ENCODE data around the gene HOXC11. TPM values are rescaled to one million over a fixed set of nuclear protein-coding genes. Genes with fewer than 3 reads are reported as not detected.

Gene HOXC11
- total and polyA plus RNA-seq, 4 donors: 0.38 to 4.1 TPM; not detected in 2

- no peaks in the 10 kb centered on the region for H3K36me3 ChIP-seq (ENCODE audit: control insufficient read depth in 1 of 2, insufficient read depth in 2 of 2, low read length in 1 of 2)
- H3K27me3 ChIP-seq (ENCODE audit: control insufficient read depth in 1 of 2, insufficient read depth in 2 of 2, low read length in 1 of 2): no peaks in the 10 kb centered on the region
- no peaks in the 10 kb centered on the region for H3K4me1 ChIP-seq (ENCODE audit: control insufficient read depth in 1 of 2, insufficient read depth in 2 of 2, low read length in 2 of 2)
- DNase-seq: peak; percentile 59 to 85
- no peak for ATAC-seq (ENCODE audit: low FRiP score)
- no peaks in the 10 kb centered on the region for H3K9me3 ChIP-seq (ENCODE audit: control insufficient read depth, low read length)
- WGBS, 2 donors: 6% methylated on average over 49 to 51 of the region's 51 CpGs
- no peak overlapping the region for H3K27ac ChIP-seq (ENCODE audit: low read depth in 1 of 2, low read length in 2 of 2)
- intact Hi-C loops (cut with DNase I): loop anchor here in 1 of 2 donors (5.0 kb wide), 1 partner anchor 198 kb away; no protein-coding TSS in a partner anchor
- H3K4me3 ChIP-seq (ENCODE audit: low read length in 2 of 2): peak overlapping the region; percentile 3 to 36
Measured at GRCh38 chr12:54009171-54010052, 36.5 kb downstream of the HOXC11 start.

- intact Hi-C loops (cut with DNase I): no loop called here
- Histone ChIP-seq H3K4me1 (ENCODE audit: control insufficient read depth in 1 of 2, insufficient read depth in 2 of 2, low read length in 2 of 2) (no peaks in the 10 kb centered on the region), H3K4me3 (ENCODE audit: low read length in 2 of 2) (no peak overlapping the region), H3K27ac (ENCODE audit: low read depth in 1 of 2, low read length in 2 of 2) (no peak overlapping the region), H3K36me3 (ENCODE audit: control insufficient read depth in 1 of 2, insufficient read depth in 2 of 2, low read length in 1 of 2) (no peaks in the 10 kb centered on the region), H3K27me3 (ENCODE audit: control insufficient read depth in 1 of 2, insufficient read depth in 2 of 2, low read length in 1 of 2) (no peaks in the 10 kb centered on the region), H3K9me3 (ENCODE audit: control insufficient read depth, low read length) (no peaks in the 10 kb centered on the region)
- WGBS, 2 donors: 59 to 67% methylated on average over 10 of the region's 10 CpGs
- DNase-seq: peak in 1 of 2 donors; percentile 34
- no peak for ATAC-seq (ENCODE audit: low FRiP score)
Measured at GRCh38 chr12:54010053-54010971, 37.4 kb downstream of the HOXC11 start.

GRCh38 chr12:54010972-54011664, 38.2 kb downstream of the HOXC11 start:
- no peak for ATAC-seq (ENCODE audit: low FRiP score)
- intact Hi-C loops (cut with DNase I): no loop called here

GRCh38 chr12:54011665-54012532, 39.0 kb downstream of the HOXC11 start:
- Histone ChIP-seq H3K4me3 (ENCODE audit: low read length in 2 of 2) (no peak overlapping the region), H3K4me1 (ENCODE audit: control insufficient read depth in 1 of 2, insufficient read depth in 2 of 2, low read length in 2 of 2) (no peaks in the 10 kb centered on the region), H3K27me3 (ENCODE audit: control insufficient read depth in 1 of 2, insufficient read depth in 2 of 2, low read length in 1 of 2) (no peaks in the 10 kb centered on the region), H3K27ac (ENCODE audit: low read depth in 1 of 2, low read length in 2 of 2) (no peak overlapping the region), H3K36me3 (ENCODE audit: control insufficient read depth in 1 of 2, insufficient read depth in 2 of 2, low read length in 1 of 2) (no peaks in the 10 kb centered on the region), H3K9me3 (ENCODE audit: control insufficient read depth, low read length) (no peaks in the 10 kb centered on the region)
- intact Hi-C loops (cut with DNase I): no loop called here
- WGBS, 2 donors: 66 to 77% methylated on average over 14 of the region's 14 CpGs
- DNase-seq: no peak
- no peak for ATAC-seq (ENCODE audit: low FRiP score)

More at GRCh38 chr12:54010972-54011664, 38.2 kb downstream of the HOXC11 start:
- no peaks in the 10 kb centered on the region for H3K4me1 ChIP-seq (ENCODE audit: control insufficient read depth in 1 of 2, insufficient read depth in 2 of 2, low read length in 2 of 2)
- H3K27me3 ChIP-seq (ENCODE audit: control insufficient read depth in 1 of 2, insufficient read depth in 2 of 2, low read length in 1 of 2): no peaks in the 10 kb centered on the region
- no peak overlapping the region for H3K27ac ChIP-seq (ENCODE audit: low read depth in 1 of 2, low read length in 2 of 2)
- no peak overlapping the region for H3K4me3 ChIP-seq (ENCODE audit: low read length in 2 of 2)
- no peaks in the 10 kb centered on the region for H3K36me3 ChIP-seq (ENCODE audit: control insufficient read depth in 1 of 2, insufficient read depth in 2 of 2, low read length in 1 of 2)
- peak in 1 of 2 donors; percentile 20 for DNase-seq
- H3K9me3 ChIP-seq (ENCODE audit: control insufficient read depth, low read length): no peaks in the 10 kb centered on the region
- WGBS, 2 donors: 54 to 64% methylated on average over 17 of the region's 17 CpGs

- WGBS, 2 donors: 68 to 71% methylated on average over 6 of the region's 6 CpGs
- H3K27ac ChIP-seq (ENCODE audit: low read depth in 1 of 2, low read length in 2 of 2): no peak overlapping the region
- intact Hi-C loops (cut with DNase I): no loop called here
- DNase-seq (peak in 1 of 2 donors; percentile 24), ATAC-seq (ENCODE audit: low FRiP score) (no peak)
- no peaks in the 10 kb centered on the region for H3K27me3 ChIP-seq (ENCODE audit: control insufficient read depth in 1 of 2, insufficient read depth in 2 of 2, low read length in 1 of 2)
- H3K4me3 ChIP-seq (ENCODE audit: low read length in 2 of 2): no peak overlapping the region
- no peaks in the 10 kb centered on the region for H3K9me3 ChIP-seq (ENCODE audit: control insufficient read depth, low read length)
- no peaks in the 10 kb centered on the region for H3K4me1 ChIP-seq (ENCODE audit: control insufficient read depth in 1 of 2, insufficient read depth in 2 of 2, low read length in 2 of 2)
- H3K36me3 ChIP-seq (ENCODE audit: control insufficient read depth in 1 of 2, insufficient read depth in 2 of 2, low read length in 1 of 2): no peaks in the 10 kb centered on the region
Measured at GRCh38 chr12:54012631-54013409, 39.9 kb downstream of the HOXC11 start.

- 32 to 48% methylated on average over 36 of the region's 36 CpGs for WGBS, 2 donors
- intact Hi-C loops (cut with DNase I): no loop called here
- peak overlapping the region in 1 of 2 donors; percentile 32 for H3K27ac ChIP-seq (ENCODE audit: low read depth in 1 of 2, low read length in 2 of 2)
- H3K9me3 ChIP-seq (ENCODE audit: control insufficient read depth, low read length): no peaks in the 10 kb centered on the region
- DNase-seq: peak in 1 of 2 donors; percentile 48
- H3K4me3 ChIP-seq (ENCODE audit: low read length in 2 of 2): no peak overlapping the region
- no peaks in the 10 kb centered on the region for H3K36me3 ChIP-seq (ENCODE audit: control insufficient read depth in 1 of 2, insufficient read depth in 2 of 2, low read length in 1 of 2)
- H3K27me3 ChIP-seq (ENCODE audit: control insufficient read depth in 1 of 2, insufficient read depth in 2 of 2, low read length in 1 of 2): no peaks in the 10 kb centered on the region
- ATAC-seq (ENCODE audit: low FRiP score): no peak
- no peaks in the 10 kb centered on the region for H3K4me1 ChIP-seq (ENCODE audit: control insufficient read depth in 1 of 2, insufficient read depth in 2 of 2, low read length in 2 of 2)
Measured at GRCh38 chr12:54014377-54015017, 41.6 kb downstream of the HOXC11 start.
